Lower leg skin (tissue), 4 donors: Measurements from ENCODE around the gene CEND1. TPM values are rescaled to one million over a fixed set of nuclear protein-coding genes. Genes with fewer than 3 reads are reported as not detected.
A peak's percentile ranks its signal among the peaks of the same experiment; 100 is the strongest.
"Not testable (repeated sequence)": the region's sequence is repeated elsewhere in the genome, so short reads cannot be mapped to it uniquely, and the experiment has no call there.

Source experiments
- DNase-seq, 2 donors: peaks; one replicate each; pipeline ENCODE4 v3.0.0-alpha.2; 2019; ENCODE audit warnings: low spot score in 2 of 2
- H3K4me3 ChIP-seq: fragments of 200-600 bp; sonication (generic); 2 replicates; pipeline ENCODE4 v1.5.1; 2017; ENCODE audit warnings: mild to moderate bottlenecking, low read depth; ENCODE audit not compliant: poor library complexity, severe bottlenecking
- POLR2A ChIP-seq, 2 donors: fragments of 450-650 bp; IDR thresholded peaks; one replicate each; pipeline ENCODE4 v1.6.1; 2016 to 2017; ENCODE audit warnings: antibody characterized with exemption in 2 of 2, mild to moderate bottlenecking in 1 of 2, moderate library complexity in 1 of 2
- WGBS, 2 donors: methylation state at CpG; one replicate each; pipeline ENCODE4 v1.1.5; 2018; 5-methylcytosine and 5-hydroxymethylcytosine counted together
- intact Hi-C: fragments of 100-400 bp; cut with DNase I; formaldehyde crosslinking; loops from one replicate; pipeline ENCODE4 v1.15.0; 2023; ENCODE audit warnings: low total_unique reads
- total RNA-seq, 4 donors: library from RNA; depleted of rRNA; stranded (reverse); fragments of >200 nt; gene quantifications; one replicate each; pipeline ENCODE4 v1.1.0, GENCODE V29; 2016
- TF ChIP-seq, protein P1 (sequence below), 3 donors: fragments of 450-650 bp; IDR thresholded peaks; one replicate each; pipeline ENCODE4 v1.5.1; 2016; ENCODE audit warnings: antibody characterized with exemption in 3 of 3, mild to moderate bottlenecking in 3 of 3, moderate library complexity in 2 of 3

CEND1 gene
- total RNA-seq, 4 donors from 2014 or later, result not detected

DNA sequence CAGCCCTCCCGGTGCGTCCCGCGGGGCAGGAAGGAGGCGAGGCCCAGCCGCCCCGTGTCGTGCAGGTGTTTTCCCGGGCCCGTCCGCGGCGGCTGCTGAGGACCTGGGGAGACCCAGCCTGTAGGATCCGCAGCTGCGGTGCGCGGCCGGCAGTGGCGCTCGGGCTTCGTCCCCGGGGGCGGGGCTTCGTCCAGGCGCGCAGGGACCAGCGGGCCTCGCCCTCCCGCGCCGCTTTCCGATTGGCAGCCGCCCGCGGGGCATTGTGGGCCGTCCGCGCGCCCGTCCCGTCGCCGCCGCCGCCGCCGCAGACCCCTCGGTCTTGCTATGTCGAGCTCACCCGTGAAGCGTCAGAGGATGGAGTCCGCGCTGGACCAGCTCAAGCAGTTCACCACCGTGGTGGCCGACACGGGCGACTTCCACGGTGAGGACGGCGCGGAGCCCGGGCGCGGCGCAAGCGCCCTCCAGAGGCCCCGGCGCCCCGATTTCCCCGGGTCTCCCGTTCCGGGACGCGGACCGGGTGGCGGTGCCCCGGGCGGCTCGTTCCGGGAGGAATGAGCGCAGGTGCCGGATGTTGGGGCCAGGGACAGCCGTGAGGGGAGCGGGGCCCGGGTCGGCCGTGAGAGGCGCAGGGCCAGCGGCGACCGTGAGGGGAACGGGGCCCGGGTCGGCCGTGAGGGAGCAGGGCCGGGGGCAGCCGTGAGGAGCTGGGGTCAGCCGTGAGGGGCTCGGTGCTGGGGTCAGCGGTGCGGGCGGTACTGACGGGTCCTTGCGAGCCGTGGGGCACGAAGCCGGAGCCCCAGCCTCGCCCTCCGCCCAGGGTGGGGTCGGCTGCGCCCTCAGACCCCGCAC is 42.5 kb downstream of the CEND1 start, which contains the start of gene TALDO1:
Gene TALDO1, plus strand, starts transcription at position 307 of the 849 bp plus-strand sequence. Its CDS starts 18 bp downstream, at position 325.
- 1% methylated on average over 20 to 47 of the region's 112 CpGs for WGBS, 2 donors
- peak; percentile 76 to 97 for DNase-seq
- intact Hi-C loops, result no loop called here
- TF ChIP-seq POLR2A (IDR thresholded peaks at IDR 0.05), result no peak
- TF ChIP-seq, protein P1, sequence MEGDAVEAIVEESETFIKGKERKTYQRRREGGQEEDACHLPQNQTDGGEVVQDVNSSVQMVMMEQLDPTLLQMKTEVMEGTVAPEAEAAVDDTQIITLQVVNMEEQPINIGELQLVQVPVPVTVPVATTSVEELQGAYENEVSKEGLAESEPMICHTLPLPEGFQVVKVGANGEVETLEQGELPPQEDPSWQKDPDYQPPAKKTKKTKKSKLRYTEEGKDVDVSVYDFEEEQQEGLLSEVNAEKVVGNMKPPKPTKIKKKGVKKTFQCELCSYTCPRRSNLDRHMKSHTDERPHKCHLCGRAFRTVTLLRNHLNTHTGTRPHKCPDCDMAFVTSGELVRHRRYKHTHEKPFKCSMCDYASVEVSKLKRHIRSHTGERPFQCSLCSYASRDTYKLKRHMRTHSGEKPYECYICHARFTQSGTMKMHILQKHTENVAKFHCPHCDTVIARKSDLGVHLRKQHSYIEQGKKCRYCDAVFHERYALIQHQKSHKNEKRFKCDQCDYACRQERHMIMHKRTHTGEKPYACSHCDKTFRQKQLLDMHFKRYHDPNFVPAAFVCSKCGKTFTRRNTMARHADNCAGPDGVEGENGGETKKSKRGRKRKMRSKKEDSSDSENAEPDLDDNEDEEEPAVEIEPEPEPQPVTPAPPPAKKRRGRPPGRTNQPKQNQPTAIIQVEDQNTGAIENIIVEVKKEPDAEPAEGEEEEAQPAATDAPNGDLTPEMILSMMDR (IDR thresholded peaks at IDR 0.05), result no peak
- H3K4me3 ChIP-seq, result peak within 1 kb of the TSS; percentile 95

DNA sequence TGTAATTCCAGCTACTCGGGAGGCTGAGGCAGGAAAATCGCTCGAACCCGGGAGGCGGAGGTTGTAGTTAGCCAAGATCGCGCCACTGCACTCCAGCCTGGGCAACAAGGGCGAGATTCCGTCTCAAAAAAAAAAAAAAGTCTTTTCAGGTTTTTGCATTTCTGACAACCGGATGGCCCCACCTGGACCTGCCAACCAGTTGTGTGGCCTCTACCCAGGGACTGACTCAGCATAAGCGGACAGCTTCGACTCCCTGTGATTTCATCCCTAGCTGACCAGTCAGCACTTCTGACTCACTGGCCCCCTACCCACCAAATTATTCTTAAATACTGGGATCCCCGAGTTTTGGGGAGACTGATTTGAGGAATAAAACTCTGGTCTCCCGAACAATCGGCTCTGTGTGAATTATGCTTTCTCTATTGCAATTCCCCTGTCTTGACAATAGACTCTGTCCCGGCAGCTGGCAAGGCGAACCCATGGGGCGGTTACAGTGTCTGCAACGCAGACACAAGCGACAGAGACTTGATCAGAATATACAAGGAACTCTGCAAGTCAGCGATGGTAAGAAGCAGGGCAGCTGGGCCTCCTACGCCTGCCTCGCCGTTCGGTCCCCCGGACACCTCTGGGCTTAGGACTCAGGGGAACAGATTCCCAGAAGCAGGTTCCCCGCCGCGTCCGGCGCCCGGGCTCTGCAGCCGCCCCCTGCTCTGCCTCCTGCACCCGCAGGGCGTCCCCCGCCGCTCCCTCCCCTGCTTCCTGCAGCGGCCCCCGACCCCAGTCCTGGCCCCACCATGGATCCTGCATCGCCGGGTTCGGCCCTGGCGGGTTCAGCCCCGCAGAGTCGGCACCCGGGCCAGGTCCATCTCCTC is 43.4 kb downstream of the CEND1 start:
- TF ChIP-seq POLR2A (IDR thresholded peaks at IDR 0.05), result no peak
- H3K4me3 ChIP-seq, result peak overlapping the region; percentile 95
- DNase-seq, result no peak
- 31 to 43% methylated on average over 26 to 36 of the region's 46 CpGs for WGBS, 2 donors
- intact Hi-C loops, result no loop called here

DNA sequence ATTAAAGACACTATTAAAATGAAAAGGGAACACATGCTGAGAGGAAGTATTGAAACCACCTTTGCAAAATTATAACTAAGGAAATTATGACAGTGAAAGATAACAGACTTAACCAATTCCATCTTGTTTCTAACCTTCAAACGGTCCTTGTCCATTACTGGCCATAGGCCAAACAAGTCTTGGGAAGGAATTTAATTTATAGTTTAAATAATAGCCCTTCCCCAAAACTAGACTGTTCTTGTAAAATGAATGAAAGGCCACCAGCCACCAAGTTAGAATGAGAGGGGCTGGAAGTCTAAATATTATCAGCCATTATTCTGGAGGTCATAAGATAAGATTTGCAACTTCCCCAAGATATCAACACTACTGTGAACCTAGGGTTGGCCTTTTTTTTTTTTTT is 44.5 kb downstream of the CEND1 start:
- intact Hi-C loops, result no loop called here
- 33 to 42% methylated on average over 1 of the region's 1 CpG for WGBS, 2 donors

DNA sequence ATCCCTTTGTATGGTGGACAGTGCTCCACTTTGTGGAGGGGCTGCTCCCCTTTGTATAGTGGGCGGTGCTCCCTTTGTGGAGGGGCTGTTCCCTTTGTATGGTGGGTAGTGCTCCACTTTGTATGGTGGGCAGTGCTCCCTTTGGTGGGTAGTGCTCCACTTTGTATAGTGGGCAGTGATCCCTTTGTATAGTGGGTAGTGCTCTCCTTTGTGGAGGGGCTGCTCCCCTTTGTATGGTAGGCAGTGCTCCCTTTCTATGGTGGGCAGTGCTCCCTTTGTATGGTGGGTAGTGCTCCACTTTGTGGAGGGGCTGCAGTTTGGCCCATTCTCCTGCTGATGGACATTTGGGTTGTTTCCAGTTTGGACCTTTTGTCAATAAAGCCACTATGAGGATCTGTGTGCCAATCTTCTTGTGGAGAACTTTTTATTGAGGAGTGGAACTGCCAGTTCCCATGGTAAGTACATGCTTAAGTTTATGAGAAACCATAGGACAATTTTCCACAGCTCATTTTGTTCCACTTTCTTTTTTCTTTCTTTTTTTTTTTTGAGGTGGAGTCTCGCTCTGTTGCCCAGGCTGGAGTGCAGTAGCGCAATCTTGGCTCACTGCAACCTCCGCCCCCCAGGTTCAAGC is 47.2 kb downstream of the CEND1 start:
- 94% methylated on average over 4 of the region's 4 CpGs for WGBS, 2 donors
- DNase-seq, result no peak
- intact Hi-C loops, result no loop called here
- no peak for TF ChIP-seq POLR2A (IDR thresholded peaks at IDR 0.05)
- H3K4me3 ChIP-seq, result no peak overlapping the region

More for the DNA sequence above, 44.5 kb downstream of the CEND1 start:
- TF ChIP-seq POLR2A (IDR thresholded peaks at IDR 0.05), result no peak
- TF ChIP-seq, protein P1 (IDR thresholded peaks at IDR 0.05), result no peak
- no peak for DNase-seq
- no peak overlapping the region for H3K4me3 ChIP-seq

DNA sequence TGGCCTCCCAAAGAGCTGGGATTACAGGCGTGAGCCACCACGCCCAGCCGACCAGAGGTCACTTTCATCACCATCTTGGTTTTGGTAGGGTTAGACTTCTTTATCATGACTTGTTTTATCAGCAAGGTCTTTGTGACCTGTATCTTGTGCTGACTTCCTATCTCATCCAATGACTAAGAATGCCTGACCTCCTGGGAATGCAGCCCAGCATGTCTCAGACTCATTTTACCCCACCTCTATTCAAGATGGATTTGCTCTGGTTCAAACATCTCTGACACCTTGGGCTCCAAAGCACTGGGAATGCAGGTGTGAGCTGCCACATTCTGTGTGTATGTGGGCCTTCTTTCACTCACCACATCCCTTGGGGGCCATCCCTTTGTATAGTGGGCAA is 47.7 kb downstream of the CEND1 start:
- intact Hi-C loops, result no loop called here
- DNase-seq, result no peak
- no peak overlapping the region for H3K4me3 ChIP-seq
- 91 to 94% methylated on average over 3 of the region's 3 CpGs for WGBS, 2 donors
- no peak for TF ChIP-seq POLR2A (IDR thresholded peaks at IDR 0.05)
- TF ChIP-seq, protein P1 (IDR thresholded peaks at IDR 0.05), result no peak

DNA sequence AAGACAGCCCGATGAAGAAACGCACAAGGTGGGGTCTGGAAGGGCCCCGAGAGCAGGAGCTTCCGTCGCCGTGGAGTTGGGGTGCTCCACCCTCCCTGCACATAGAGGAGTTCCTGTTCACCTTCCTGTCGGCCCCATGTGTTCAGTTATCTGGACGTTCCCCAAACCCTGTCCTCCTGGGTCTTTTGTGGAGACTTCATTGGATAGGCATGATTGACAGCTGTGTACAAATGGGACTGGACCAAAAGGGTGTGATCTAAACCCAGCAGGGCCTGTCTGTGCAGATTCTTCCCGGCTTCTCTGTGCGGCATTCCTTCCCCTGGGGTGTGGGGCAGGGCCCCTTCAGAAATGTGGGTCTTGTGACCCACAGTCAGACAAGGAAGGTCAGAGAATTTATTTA is 52.0 kb downstream of the CEND1 start:
- intact Hi-C loops, H3K4me3 ChIP-seq, DNase-seq: not testable (repeated sequence)
- 28 to 53% methylated on average over 10 of the region's 10 CpGs for WGBS, 2 donors

DNA sequence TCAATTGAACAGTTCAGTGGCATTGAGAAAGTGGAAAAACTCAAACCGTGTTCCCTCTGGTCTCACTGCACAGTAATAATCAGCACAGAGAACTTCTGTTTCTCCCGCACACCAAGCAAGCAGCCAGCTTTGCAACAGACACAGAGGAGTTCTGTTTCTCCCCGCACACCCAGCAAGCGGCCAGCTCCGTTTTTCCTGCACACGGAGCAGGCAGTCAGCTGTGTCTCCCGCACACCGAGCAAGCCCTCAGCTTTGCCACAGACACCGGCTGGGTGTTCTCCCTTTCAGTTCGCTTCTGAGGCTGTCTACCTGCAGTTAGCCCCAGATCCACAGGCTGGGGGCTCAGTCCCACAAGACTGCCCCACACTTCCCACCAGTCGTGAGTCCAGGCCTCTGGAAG is 52.5 kb downstream of the CEND1 start:
- no peak for TF ChIP-seq POLR2A (IDR thresholded peaks at IDR 0.05)
- TF ChIP-seq, protein P1 (IDR thresholded peaks at IDR 0.05), result no peak
- DNase-seq, result no peak
- intact Hi-C loops, result no loop called here
- H3K4me3 ChIP-seq, result no peak overlapping the region
- WGBS, 2 donors, result 41% methylated on average over 11 of the region's 11 CpGs
